K562 (cell line): ENCODE results near the gene ADRA2B. TPM values are rescaled to one million over a fixed set of nuclear protein-coding genes. Genes with fewer than 3 reads are reported as not detected.

Experiments used
- ASH1L ChIP-seq: fragments of 450-650 bp; IDR thresholded peaks from 2 replicates; pipeline ENCODE4 v1.6.1; 2018; ENCODE audit warnings: borderline replicate concordance, mild to moderate bottlenecking, low read depth; ENCODE audit not compliant: partially characterized antibody
- CEBPB ChIP-seq: fragments of 450-650 bp; IDR thresholded peaks from 2 replicates; pipeline ENCODE4 v1.6.1; 2016; ENCODE audit warnings: missing genetic modification characterization, missing compliant biosample characterization
- CHCHD3 ChIP-seq: fragments of 250-450 bp; sonication (Bioruptor Pico); IDR thresholded peaks from 2 replicates; pipeline ENCODE4 v2.1.2; 2022; ENCODE audit warnings: mild to moderate bottlenecking
- HLTF ChIP-seq: fragments of 450-650 bp; IDR thresholded peaks from 2 replicates; pipeline ENCODE4 v1.6.1; 2016
- KDM4B ChIP-seq, 2 experiments: fragments of 450-650 bp in 1 of 2; sonication (generic) in 1 of 2; IDR thresholded peaks; 2 replicates each; pipeline ENCODE4 v1.6.1; 2016 to 2017; ENCODE audit warnings: borderline replicate concordance in 2 of 2, antibody characterized with exemption in 1 of 2, low read depth in 1 of 2, mild to moderate bottlenecking in 1 of 2
- PATZ1 ChIP-seq: fragments of 250-450 bp; sonication (Bioruptor Pico); IDR thresholded peaks from 2 replicates; pipeline ENCODE4 v1.5.0; 2020; ENCODE audit warnings: mild to moderate bottlenecking, borderline replicate concordance
- SLC30A9 ChIP-seq: fragments of 250-450 bp; sonication (Bioruptor Pico); IDR thresholded peaks from 2 replicates; pipeline ENCODE4 v1.8.0; 2022; ENCODE audit warnings: mild to moderate bottlenecking, moderate library complexity
- ZFP30 ChIP-seq: fragments of 250-450 bp; sonication (Bioruptor Pico); IDR thresholded peaks from 2 replicates; pipeline ENCODE4 v1.8.0; 2022; ENCODE audit warnings: moderate library complexity, mild to moderate bottlenecking, inconsistent platforms, borderline replicate concordance
- ZNF165 ChIP-seq: fragments of 250-450 bp; sonication (Bioruptor Pico); IDR thresholded peaks from 2 replicates; pipeline ENCODE4 v1.4.0; 2020; ENCODE audit warnings: borderline replicate concordance
- polyA plus RNA-seq, 8 experiments: library from polyadenylated mRNA; depleted of rRNA in 4 of 8; stranded (reverse) in 5 of 8; unstranded in 3 of 8; fragments of >200 nt; fragmentation: Nextera tagmentation in 2 of 8; fragmentation: Illumina TruSeq in 1 of 8; extraction: Ambion mirVana in 2 of 8; extraction: Trizol in 1 of 8; gene quantifications; 2 replicates each; pipeline versions ENCODE4 v1.2.1 to v1.2.3, GENCODE V29; 2011 to 2014; ENCODE audit warnings: inconsistent platforms in 1 of 8, missing spikeins in 1 of 8
- total RNA-seq, 7 experiments: library from RNA; depleted of rRNA in 6 of 7; stranded (reverse); fragments of >200 nt in 6 of 7; fragmentation: Illumina TruSeq in 2 of 7; extraction: Trizol in 2 of 7; gene quantifications; 2 replicates each; pipeline versions ENCODE4 v1.2.1 to v1.2.3, GENCODE V29; 2011 to 2021; ENCODE audit warnings: low replicate concordance in 1 of 7

ADRA2B gene
- total and polyA plus RNA-seq, 9 of the 15 experiments (the other 6 are each of a cell fraction or from before 2014, with no cell fraction given) = not detected

- TF ChIP-seq PATZ1 (CRISPR knock-in tag) (no peak), ZFP30 (CRISPR knock-in tag) (no peak), ZNF165 (CRISPR knock-in tag) (no peak), ASH1L (no peak), SLC30A9 (no peak), KDM4B (IDR thresholded peaks at IDR 0.05; ENCODE audit: borderline replicate concordance in 2 of 2, low read depth in 1 of 2) (no peak), CEBPB (tag) (no peak), HLTF (no peak), CHCHD3 (CRISPR knock-in tag) (no peak)
Measured at GRCh38 chr2:96150791-96151594, 34.6 kb upstream of the ADRA2B start (continued).
